DND-41 (cell line): ENCODE results near the gene FSD1L.

Experiments
- ATAC-seq: fragments of 200-7000 bp; cut with Tn5 transposase; 3 replicates; pipeline ENCODE4 v1.9.1; 2021; ENCODE audit warnings: low read depth; ENCODE audit not compliant: insufficient read depth
- DNase-seq: peaks from one replicate; pipeline ENCODE4 v3.0.0-alpha.2; 2020
- H2AFZ ChIP-seq: 2 replicates; pipeline ENCODE4 v1.6.0; 2012; ENCODE audit warnings: low read depth, low read length
- H3K27ac ChIP-seq: 2 replicates; pipeline ENCODE4 v1.5.1; 2012; ENCODE audit warnings: low read length, inconsistent platforms
- H3K27me3 ChIP-seq: fragments of 200-600 bp; sonication (generic); 2 replicates; pipeline ENCODE4 v1.6.0; 2012; ENCODE audit warnings: low read length, mild to moderate bottlenecking, inconsistent platforms; ENCODE audit not compliant: insufficient read depth, poor library complexity
- H3K36me3 ChIP-seq: 2 replicates; pipeline ENCODE4 v1.5.1; 2012; ENCODE audit warnings: low read length, inconsistent platforms; ENCODE audit not compliant: insufficient read depth
- H3K4me1 ChIP-seq: 2 replicates; pipeline ENCODE4 v1.5.1; 2012; ENCODE audit warnings: mild to moderate bottlenecking, low read length; ENCODE audit not compliant: insufficient read depth
- H3K4me2 ChIP-seq: 2 replicates; pipeline ENCODE4 v1.6.0; 2012; ENCODE audit warnings: mild to moderate bottlenecking, moderate library complexity, low read length, inconsistent platforms; ENCODE audit not compliant: insufficient read depth
- H3K4me3 ChIP-seq, 2 experiments: fragments of 200-600 bp in 1 of 2; shearing (Covaris generic) in 1 of 2; 2 replicates each; pipeline ENCODE4 v1.5.1; 2012 to 2016; ENCODE audit warnings: inconsistent platforms in 2 of 2, low read length in 2 of 2, mild to moderate bottlenecking in 2 of 2, low read depth in 1 of 2, moderate library complexity in 1 of 2
- H3K79me2 ChIP-seq: 2 replicates; pipeline ENCODE4 v1.6.0; 2012; ENCODE audit warnings: low read length, inconsistent platforms; ENCODE audit not compliant: insufficient read depth
- H3K9ac ChIP-seq: 2 replicates; pipeline ENCODE4 v1.6.0; 2012; ENCODE audit warnings: low read depth, mild to moderate bottlenecking, inconsistent platforms, low read length, moderate library complexity
- H3K9me3 ChIP-seq: 2 replicates; pipeline ENCODE4 v1.5.1; 2012; ENCODE audit warnings: low read length, moderate library complexity, mild to moderate bottlenecking, inconsistent platforms; ENCODE audit not compliant: insufficient read depth, severe bottlenecking
- H4K20me1 ChIP-seq: 2 replicates; pipeline ENCODE4 v1.6.0; 2012; ENCODE audit warnings: low read length; ENCODE audit not compliant: insufficient read depth
- EZH2 ChIP-seq: IDR thresholded peaks from 3 replicates; pipeline ENCODE4 v1.6.1; 2012; ENCODE audit warnings: borderline replicate concordance, low read depth, mild to moderate bottlenecking, moderate library complexity, low read length, inconsistent platforms; ENCODE audit not compliant: severe bottlenecking
- TF ChIP-seq, protein P1 (sequence below): IDR thresholded peaks from 2 replicates; pipeline ENCODE4 v1.5.1; 2012; ENCODE audit warnings: borderline replicate concordance, low read length, moderate library complexity, mild to moderate bottlenecking; ENCODE audit not compliant: poor library complexity, severe bottlenecking; ENCODE audit errors: extremely low read depth

Gene FSD1L

DNA sequence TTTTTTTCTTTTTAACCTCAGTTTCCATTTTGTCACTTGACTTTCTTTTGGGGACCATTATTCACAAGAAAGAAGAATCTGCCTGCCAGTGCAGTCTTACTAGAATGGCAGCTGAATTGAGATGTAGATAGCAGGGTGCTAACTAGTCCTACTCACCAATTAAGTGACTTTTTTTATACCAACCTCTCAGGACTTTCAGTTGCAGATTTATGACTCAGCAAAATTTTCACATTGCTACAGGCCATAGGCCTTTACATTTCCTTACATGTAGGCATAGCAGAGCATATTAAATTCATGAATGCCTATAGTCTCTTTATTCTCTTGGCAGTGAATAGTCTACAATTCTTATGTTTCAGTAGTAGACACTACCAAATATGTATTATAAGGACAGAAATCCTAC is 56.0 kb downstream of the FSD1L start:
- no peak overlapping the region for H2AFZ ChIP-seq
- no peak for TF ChIP-seq EZH2
- TF ChIP-seq, protein P1, sequence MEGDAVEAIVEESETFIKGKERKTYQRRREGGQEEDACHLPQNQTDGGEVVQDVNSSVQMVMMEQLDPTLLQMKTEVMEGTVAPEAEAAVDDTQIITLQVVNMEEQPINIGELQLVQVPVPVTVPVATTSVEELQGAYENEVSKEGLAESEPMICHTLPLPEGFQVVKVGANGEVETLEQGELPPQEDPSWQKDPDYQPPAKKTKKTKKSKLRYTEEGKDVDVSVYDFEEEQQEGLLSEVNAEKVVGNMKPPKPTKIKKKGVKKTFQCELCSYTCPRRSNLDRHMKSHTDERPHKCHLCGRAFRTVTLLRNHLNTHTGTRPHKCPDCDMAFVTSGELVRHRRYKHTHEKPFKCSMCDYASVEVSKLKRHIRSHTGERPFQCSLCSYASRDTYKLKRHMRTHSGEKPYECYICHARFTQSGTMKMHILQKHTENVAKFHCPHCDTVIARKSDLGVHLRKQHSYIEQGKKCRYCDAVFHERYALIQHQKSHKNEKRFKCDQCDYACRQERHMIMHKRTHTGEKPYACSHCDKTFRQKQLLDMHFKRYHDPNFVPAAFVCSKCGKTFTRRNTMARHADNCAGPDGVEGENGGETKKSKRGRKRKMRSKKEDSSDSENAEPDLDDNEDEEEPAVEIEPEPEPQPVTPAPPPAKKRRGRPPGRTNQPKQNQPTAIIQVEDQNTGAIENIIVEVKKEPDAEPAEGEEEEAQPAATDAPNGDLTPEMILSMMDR, result no peak
- no peak overlapping the region for H3K4me3 ChIP-seq
- no peaks in the 10 kb centered on the region for H3K36me3 ChIP-seq
- H3K4me1 ChIP-seq, result no peaks in the 10 kb centered on the region; the same call in 1 of the 2 replicates
- H3K4me2 ChIP-seq, result no peak overlapping the region
- no peak overlapping the region for H3K27ac ChIP-seq
- no peak for DNase-seq
- no peak overlapping the region for H3K9ac ChIP-seq
- H3K79me2 ChIP-seq, result no peaks in the 10 kb centered on the region
- no peaks in the 10 kb centered on the region for H3K9me3 ChIP-seq
- no peaks in the 10 kb centered on the region for H4K20me1 ChIP-seq
- no peaks in the 10 kb centered on the region for H3K27me3 ChIP-seq
- ATAC-seq, result no peak

GRCh38 chr9:105507096-105507790 is 59.4 kb downstream of the FSD1L start:
- Histone ChIP-seq H3K27me3 (no peaks in the 10 kb centered on the region), H3K4me3 (no peak overlapping the region), H4K20me1 (no peaks in the 10 kb centered on the region), H2AFZ (no peak overlapping the region), H3K9me3 (no peaks in the 10 kb centered on the region), H3K4me1 (no peaks in the 10 kb centered on the region; the same call in 1 of the 2 replicates), H3K9ac (no peak overlapping the region), H3K36me3 (no peaks in the 10 kb centered on the region), H3K27ac (no peak overlapping the region), H3K79me2 (no peaks in the 10 kb centered on the region), H3K4me2 (no peak overlapping the region)
- ATAC-seq (no peak), DNase-seq (no peak)
- TF ChIP-seq, protein P1, result no peak

DNA sequence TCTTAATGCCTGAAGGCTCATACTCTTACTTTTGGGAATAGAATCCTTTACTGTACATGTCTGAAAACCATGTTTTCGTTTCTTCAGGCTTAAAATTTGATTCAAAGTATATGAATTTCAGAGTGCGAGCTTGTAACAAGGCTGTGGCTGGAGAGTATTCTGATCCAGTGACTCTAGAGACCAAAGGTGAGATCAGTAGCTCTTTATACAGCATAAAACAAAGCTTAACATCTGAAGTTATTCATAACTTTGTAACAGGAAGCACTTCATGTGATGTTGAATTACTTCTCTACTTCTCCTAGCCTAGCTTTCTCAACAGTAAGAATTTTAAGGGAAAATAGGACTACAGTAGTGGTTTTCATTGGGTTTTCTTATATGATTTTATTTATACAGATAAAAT is 60.7 kb downstream of the FSD1L start:
- Histone ChIP-seq H3K79me2 (no peaks in the 10 kb centered on the region), H3K9me3 (no peaks in the 10 kb centered on the region), H3K9ac (no peak overlapping the region), H3K27ac (no peak overlapping the region), H3K4me2 (no peak overlapping the region), H4K20me1 (no peaks in the 10 kb centered on the region), H3K4me1 (no peaks in the 10 kb centered on the region; the same call in 1 of the 2 replicates), H2AFZ (no peak overlapping the region), H3K27me3 (no peaks in the 10 kb centered on the region), H3K4me3 (no peak overlapping the region), H3K36me3 (no peaks in the 10 kb centered on the region)
- no peak for DNase-seq
- TF ChIP-seq, protein P1, result no peak
- TF ChIP-seq EZH2, result no peak
- ATAC-seq, result no peak

DNA sequence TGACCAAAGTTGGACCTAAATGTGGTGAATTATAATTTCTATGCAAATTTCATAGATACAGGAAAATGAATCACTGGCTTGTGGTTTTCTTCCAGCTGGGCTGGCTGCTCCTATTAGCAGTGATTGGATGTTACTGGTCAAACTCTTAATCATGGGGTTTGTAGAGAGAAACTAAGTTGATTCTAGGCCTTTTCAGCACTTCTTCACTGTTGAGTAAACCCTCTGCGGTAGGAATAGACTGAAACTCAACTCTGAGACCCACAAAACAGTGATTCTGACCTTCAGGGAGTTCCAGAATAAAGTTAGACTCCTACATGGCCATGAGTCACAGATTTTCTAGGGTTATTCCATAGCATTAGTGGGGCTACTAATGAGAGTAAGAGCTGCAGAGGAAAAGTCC is 62.2 kb downstream of the FSD1L start:
- H2AFZ ChIP-seq, result no peak overlapping the region
- TF ChIP-seq, protein P1, result no peak
- TF ChIP-seq EZH2, result no peak
- H3K27ac ChIP-seq, result no peak overlapping the region
- no peak for DNase-seq
- H3K4me1 ChIP-seq, result no peaks in the 10 kb centered on the region
- no peak for ATAC-seq
- no peaks in the 10 kb centered on the region for H3K36me3 ChIP-seq
- H3K4me2 ChIP-seq, result no peak overlapping the region
- no peak overlapping the region for H3K4me3 ChIP-seq
- H3K27me3 ChIP-seq, result no peaks in the 10 kb centered on the region
- H4K20me1 ChIP-seq, result no peaks in the 10 kb centered on the region
- H3K79me2 ChIP-seq, result no peaks in the 10 kb centered on the region
- H3K9ac ChIP-seq, result no peak overlapping the region
- H3K9me3 ChIP-seq, result no peaks in the 10 kb centered on the region
